MCF 10A (cell line): ENCODE data around the gene PRKN. TPM values are rescaled to one million over a fixed set of nuclear protein-coding genes. Genes with fewer than 3 reads are reported as not detected.

Experiments
- BruUV-seq: library from RNA; stranded (reverse); fragments of 400-500 nt; replicated peaks from 2 replicates; lab custom pipeline; 2021; lab: Mats Ljungman, UMichigan
- CTCF ChIA-PET: fragments of 300-600 bp; sonication (Branson Sonifier 250); formaldehyde crosslinking; extraction: SDS; loops from one replicate; lab custom pipeline; 2021; ENCODE audit warnings: antibody characterized with exemption, inconsistent platforms; lab: Yijun Ruan, JAX
- POLR2A ChIA-PET: fragments of 300-600, 350-650 bp; sonication (Branson Sonifier 250); formaldehyde crosslinking; extraction: SDS; loops from one replicate; lab custom pipeline; 2020; ENCODE audit warnings: antibody characterized with exemption, inconsistent platforms; lab: Yijun Ruan, JAX
- DNase-seq: peaks from one replicate; pipeline ENCODE4 v3.0.0-alpha.2; 2018; ENCODE audit not compliant: unreplicated experiment
- H3K27ac Mint-ChIP-seq: one replicate; pipeline ENCODE4 v1.8.0; 2022; ENCODE audit warnings: mild to moderate bottlenecking, low read depth, mixed read lengths; ENCODE audit not compliant: unreplicated experiment
- H3K27me3 Mint-ChIP-seq: one replicate; pipeline ENCODE4 v1.8.0; 2022; ENCODE audit warnings: mixed read lengths; ENCODE audit not compliant: insufficient read depth, unreplicated experiment
- H3K36me3 Mint-ChIP-seq: one replicate; pipeline ENCODE4 v1.8.0; 2022; ENCODE audit warnings: mild to moderate bottlenecking, moderate library complexity, mixed read lengths; ENCODE audit not compliant: insufficient read depth, unreplicated experiment
- H3K4me1 Mint-ChIP-seq: one replicate; pipeline ENCODE4 v1.8.0; 2022; ENCODE audit warnings: mixed read lengths; ENCODE audit not compliant: insufficient read depth, unreplicated experiment
- H3K4me3 Mint-ChIP-seq: one replicate; pipeline ENCODE4 v1.8.0; 2022; ENCODE audit warnings: mild to moderate bottlenecking, moderate library complexity, mixed read lengths; ENCODE audit not compliant: unreplicated experiment
- H3K9me3 Mint-ChIP-seq: one replicate; pipeline ENCODE4 v1.8.0; 2022; ENCODE audit warnings: mixed read lengths; ENCODE audit not compliant: unreplicated experiment
- CTCF ChIP-seq: fragments of 200-600 bp; IDR thresholded peaks from one replicate; pipeline ENCODE4 v1.8.0; 2022; ENCODE audit warnings: antibody characterized with exemption, mild to moderate bottlenecking; ENCODE audit not compliant: unreplicated experiment
- intact Hi-C: fragments of 100-400 bp; cut with micrococcal nuclease; formaldehyde crosslinking; loops from 2 replicates; pipeline ENCODE4 v1.14.1; 2022
- total RNA-seq: library from RNA; stranded (reverse); gene quantifications from 2 replicates; pipeline ENCODE4 v1.2.3, GENCODE V29; 2022

Gene PRKN
- total RNA-seq, 1 experiment from 2014 or later, result 2.5 TPM

GRCh38 chr6:162369091-162369490 is 358.5 kb downstream of the PRKN start:
- intact Hi-C loops, result no loop called here
- Mint-ChIP-seq H3K4me3 (no peak overlapping the region), H3K27ac (no peak overlapping the region), H3K27me3 (no peaks in the 10 kb centered on the region), H3K9me3 (no peaks in the 10 kb centered on the region), H3K4me1 (peaks cover 6% of the 10 kb centered on the region), H3K36me3 (no peaks in the 10 kb centered on the region)
- BruUV-seq, result no TSS peak
- TF ChIP-seq CTCF, result no peak
- no peak for DNase-seq
- ChIA-PET CTCF (interaction anchor here (0.6 to 0.8 kb wide), 2 partner anchors 10 to 348 kb away, joined by 3 read pairs; no protein-coding TSS in a partner anchor), POLR2A (no interaction called here)

- no peak for TF ChIP-seq CTCF
- Mint-ChIP-seq H3K4me1 (peaks cover 6% of the 10 kb centered on the region), H3K4me3 (no peak overlapping the region), H3K36me3 (no peaks in the 10 kb centered on the region), H3K27ac (no peak overlapping the region), H3K27me3 (no peaks in the 10 kb centered on the region), H3K9me3 (no peaks in the 10 kb centered on the region)
- no TSS peak for BruUV-seq
- DNase-seq, result no peak
- intact Hi-C loops, result no loop called here
- CTCF ChIA-PET, result no interaction called here
- POLR2A ChIA-PET, result no interaction called here
Observed at GRCh38 chr6:162364488-162364887, 363.1 kb downstream of the PRKN start.

GRCh38 chr6:162363757-162364156 is 363.8 kb downstream of the PRKN start:
- DNase-seq, result peak; percentile 67
- H3K36me3 Mint-ChIP-seq, result no peaks in the 10 kb centered on the region
- no peak overlapping the region for H3K27ac Mint-ChIP-seq
- ChIA-PET CTCF (interaction anchor here (0.7 kb wide), 1 partner anchor 38 kb away, joined by 3 read pairs; no protein-coding TSS in a partner anchor), POLR2A (interaction anchor here (1.0 kb wide), 1 partner anchor 21 kb away, joined by 3 read pairs; no protein-coding TSS in a partner anchor)
- no peaks in the 10 kb centered on the region for H3K9me3 Mint-ChIP-seq
- intact Hi-C loops, result no loop called here
- H3K4me3 Mint-ChIP-seq, result no peak overlapping the region
- BruUV-seq, result no TSS peak
- H3K4me1 Mint-ChIP-seq, result peaks cover 6% of the 10 kb centered on the region
- TF ChIP-seq CTCF, result no peak
- H3K27me3 Mint-ChIP-seq, result no peaks in the 10 kb centered on the region

- Mint-ChIP-seq H3K4me3 (no peak overlapping the region), H3K27me3 (no peaks in the 10 kb centered on the region), H3K4me1 (peaks cover 6% of the 10 kb centered on the region), H3K9me3 (no peaks in the 10 kb centered on the region), H3K27ac (no peak overlapping the region), H3K36me3 (no peaks in the 10 kb centered on the region)
- BruUV-seq, result no TSS peak
- ChIA-PET POLR2A (no interaction called here), CTCF (no interaction called here)
- no peak for DNase-seq
- TF ChIP-seq CTCF, result no peak
- intact Hi-C loops, result no loop called here
Observed at GRCh38 chr6:162360901-162361567, 366.5 kb downstream of the PRKN start.
